ENCODE data around the gene RILPL1. TPM values are rescaled to one million over a fixed set of nuclear protein-coding genes. Genes with fewer than 3 reads are reported as not detected.
"Not testable (repeated sequence)": the region's sequence is repeated elsewhere in the genome, so short reads cannot be mapped to it uniquely, and the experiment has no call there.

RILPL1 gene
- total RNA-seq, 2 experiments from 2014 or later: 2.9 TPM

GRCh38 chr12:123457980-123458779 is 75.3 kb downstream of the RILPL1 start, which contains the start of gene SNRNP35:
TSS of gene SNRNP35 (plus strand) at chr12:123458139. CDS start at chr12:123465541, 7,402 bp downstream.
- Mint-ChIP-seq H3K4me3 (peak within 1 kb of the TSS; percentile 95), H3K4me1 (ENCODE audit: low read depth) (peaks cover 23% of the 10 kb centered on the region), H3K36me3 (ENCODE audit: low read depth) (peaks cover 27% of the 10 kb centered on the region), H3K9me3 (no peaks in the 10 kb centered on the region), H3K27ac (peak within 1 kb of the TSS; percentile 99), H3K27me3 (no peaks in the 10 kb centered on the region)
- TF ChIP-seq, protein P1, sequence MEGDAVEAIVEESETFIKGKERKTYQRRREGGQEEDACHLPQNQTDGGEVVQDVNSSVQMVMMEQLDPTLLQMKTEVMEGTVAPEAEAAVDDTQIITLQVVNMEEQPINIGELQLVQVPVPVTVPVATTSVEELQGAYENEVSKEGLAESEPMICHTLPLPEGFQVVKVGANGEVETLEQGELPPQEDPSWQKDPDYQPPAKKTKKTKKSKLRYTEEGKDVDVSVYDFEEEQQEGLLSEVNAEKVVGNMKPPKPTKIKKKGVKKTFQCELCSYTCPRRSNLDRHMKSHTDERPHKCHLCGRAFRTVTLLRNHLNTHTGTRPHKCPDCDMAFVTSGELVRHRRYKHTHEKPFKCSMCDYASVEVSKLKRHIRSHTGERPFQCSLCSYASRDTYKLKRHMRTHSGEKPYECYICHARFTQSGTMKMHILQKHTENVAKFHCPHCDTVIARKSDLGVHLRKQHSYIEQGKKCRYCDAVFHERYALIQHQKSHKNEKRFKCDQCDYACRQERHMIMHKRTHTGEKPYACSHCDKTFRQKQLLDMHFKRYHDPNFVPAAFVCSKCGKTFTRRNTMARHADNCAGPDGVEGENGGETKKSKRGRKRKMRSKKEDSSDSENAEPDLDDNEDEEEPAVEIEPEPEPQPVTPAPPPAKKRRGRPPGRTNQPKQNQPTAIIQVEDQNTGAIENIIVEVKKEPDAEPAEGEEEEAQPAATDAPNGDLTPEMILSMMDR (IDR thresholded peaks at IDR 0.05): no peak
- ChIA-PET CTCF (interaction anchor here (1.4 to 1.9 kb wide), 2 partner anchors 9 to 25 kb away, joined by 4 to 6 read pairs; no protein-coding TSS in a partner anchor), POLR2A (interaction anchor here (0.9 to 3.8 kb wide), 8 partner anchors 10 to 215 kb away, joined by 3 to 19 read pairs (median 5); partner anchors contain the start of genes RILPL2 and SBNO1)
- ATAC-seq (peak; percentile 76), DNase-seq (peak; percentile 85)
- intact Hi-C loops (cut with micrococcal nuclease): no loop called here

- intact Hi-C loops (cut with micrococcal nuclease): no loop called here
- no peak overlapping the region for H3K27ac Mint-ChIP-seq
Observed at GRCh38 chr12:123453165-123453564, 80.4 kb downstream of the RILPL1 start.

DNA sequence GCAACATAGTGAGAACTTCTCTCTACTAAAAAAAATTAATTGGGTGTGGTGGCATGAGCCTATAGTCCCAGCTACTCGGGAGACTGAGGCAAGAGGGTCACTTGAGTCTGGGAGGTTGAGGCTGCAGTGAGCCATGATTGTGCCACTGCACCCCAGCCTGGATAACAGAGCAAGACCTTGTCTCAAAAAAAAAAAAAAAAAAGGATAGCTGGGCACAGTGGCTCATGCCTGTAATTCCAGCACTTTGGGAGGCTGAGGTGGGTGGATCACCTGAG is 81.3 kb downstream of the RILPL1 start:
- H3K36me3 Mint-ChIP-seq (ENCODE audit: low read depth); H3K27me3 Mint-ChIP-seq; intact Hi-C loops (cut with micrococcal nuclease); H3K4me3 Mint-ChIP-seq; H3K9me3 Mint-ChIP-seq; DNase-seq; H3K27ac Mint-ChIP-seq: not testable (repeated sequence)
- POLR2A ChIA-PET: interaction anchor here (2.0 kb wide), 1 partner anchor 15 kb away, joined by 8 read pairs; the partner anchor contains the start of gene RILPL2
- CTCF ChIA-PET: interaction anchor here (1.0 kb wide), 1 partner anchor 11 kb away, joined by 3 read pairs; no protein-coding TSS in a partner anchor
- ATAC-seq: peak; percentile 24
- H3K4me1 Mint-ChIP-seq (ENCODE audit: low read depth): peaks cover 16% of the 10 kb centered on the region

More at GRCh38 chr12:123453165-123453564, 80.4 kb downstream of the RILPL1 start:
- POLR2A ChIA-PET: no interaction called here
- CTCF ChIA-PET: no interaction called here
- Mint-ChIP-seq H3K9me3 (peaks cover 2% of the 10 kb centered on the region), H3K4me3 (no peak overlapping the region), H3K4me1 (ENCODE audit: low read depth) (peaks cover 13% of the 10 kb centered on the region), H3K36me3 (ENCODE audit: low read depth) (peaks cover 5% of the 10 kb centered on the region), H3K27me3 (no peaks in the 10 kb centered on the region)
- TF ChIP-seq, protein P1 (IDR thresholded peaks at IDR 0.05): no peak
- DNase-seq (peak; percentile 44), ATAC-seq (no peak)

GRCh38 chr12:123450636-123451035 is 82.9 kb downstream of the RILPL1 start:
- TF ChIP-seq, protein P1 (IDR thresholded peaks at IDR 0.05): no peak
- Mint-ChIP-seq H3K27me3 (no peaks in the 10 kb centered on the region), H3K36me3 (ENCODE audit: low read depth) (peaks cover 3% of the 10 kb centered on the region), H3K9me3 (peaks cover 2% of the 10 kb centered on the region), H3K4me1 (ENCODE audit: low read depth) (peaks cover 16% of the 10 kb centered on the region), H3K4me3 (no peak overlapping the region), H3K27ac (no peak overlapping the region)
- ChIA-PET POLR2A (interaction anchor here (0.6 to 2.0 kb wide), 3 partner anchors 9 to 196 kb away, joined by 3 to 8 read pairs (median 5); partner anchors contain the start of gene RILPL2), CTCF (no interaction called here)
- ATAC-seq: no peak
- intact Hi-C loops (cut with micrococcal nuclease): no loop called here
- no peak for DNase-seq

DNA sequence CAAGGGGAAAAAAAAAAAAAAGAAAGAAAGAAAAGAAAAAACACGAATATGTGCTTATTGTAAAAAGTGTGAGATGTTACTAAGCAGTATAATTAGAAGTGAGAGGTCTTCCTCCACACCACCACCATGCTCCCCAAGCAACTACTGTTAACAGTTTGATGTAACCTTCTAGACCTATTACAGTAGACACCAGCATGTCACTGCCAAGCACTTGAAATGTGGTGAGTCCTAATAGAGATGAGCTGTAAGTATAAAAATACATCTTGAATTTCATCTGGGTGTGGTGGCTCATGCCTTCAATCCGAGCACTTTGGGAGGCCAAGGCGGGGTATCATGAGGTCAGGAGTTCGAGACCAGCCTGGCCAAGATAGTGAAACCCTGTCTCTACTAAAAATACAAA is 83.7 kb downstream of the RILPL1 start:
- intact Hi-C loops (cut with micrococcal nuclease): no loop called here
- ChIA-PET POLR2A (interaction anchor here (1.2 to 3.1 kb wide), 2 partner anchors 10 to 13 kb away, joined by 5 to 11 read pairs; partner anchors contain the start of gene RILPL2), CTCF (interaction anchor here (1.6 kb wide), 1 partner anchor 13 kb away, joined by 5 read pairs; the partner anchor contains the start of gene RILPL2)
- DNase-seq (no peak), ATAC-seq (no peak)
- Mint-ChIP-seq H3K36me3 (ENCODE audit: low read depth) (peaks cover 3% of the 10 kb centered on the region), H3K4me3 (no peak overlapping the region), H3K9me3 (peaks cover 2% of the 10 kb centered on the region), H3K4me1 (ENCODE audit: low read depth) (peaks cover 16% of the 10 kb centered on the region), H3K27me3 (no peaks in the 10 kb centered on the region), H3K27ac (peak overlapping the region; percentile 87)
- TF ChIP-seq, protein P1 (IDR thresholded peaks at IDR 0.05): no peak

All from activated CD8-positive, alpha-beta T cell treated with anti-CD3 and anti-CD28 coated beads for 36 hours (primary cell).